ENCODE measurements around the gene RABEP1. TPM values are rescaled to one million over a fixed set of nuclear protein-coding genes. Genes with fewer than 3 reads are reported as not detected.

The RABEP1 gene
- total RNA-seq, 4 donors from 2014 or later: 16.5 to 27.4 (median 25.4) TPM

- TF ChIP-seq POLR2A (IDR thresholded peaks at IDR 0.05) (no peak), CTCF (IDR thresholded peaks at IDR 0.05) (no peak)
- H3K4me3 ChIP-seq (ENCODE audit: low read depth, poor library complexity, severe bottlenecking): no peak overlapping the region
- 76% methylated on average over 7 of the region's 7 CpGs for WGBS, 2 donors
- DNase-seq (ENCODE audit: low spot score in 2 of 2): no peak
- intact Hi-C loops (cut with DNase I; ENCODE audit: low total_unique reads): no loop called here
Measured at GRCh38 chr17:5284681-5285080, 2.6 kb downstream of the RABEP1 start.

GRCh38 chr17:5286846-5287245 lies 4.8 kb downstream of the RABEP1 start:
- 96 to 97% methylated on average over 3 of the region's 3 CpGs for WGBS, 2 donors
- TF ChIP-seq CTCF (IDR thresholded peaks at IDR 0.05) (no peak), POLR2A (IDR thresholded peaks at IDR 0.05) (no peak)
- H3K4me3 ChIP-seq (ENCODE audit: low read depth, poor library complexity, severe bottlenecking): no peak overlapping the region
- no peak for DNase-seq (ENCODE audit: low spot score in 2 of 2)
- intact Hi-C loops (cut with DNase I; ENCODE audit: low total_unique reads): no loop called here

GRCh38 chr17:5291683-5292350 lies 9.7 kb downstream of the RABEP1 start:
- no peak overlapping the region for H3K4me3 ChIP-seq (ENCODE audit: low read depth, poor library complexity, severe bottlenecking)
- intact Hi-C loops (cut with DNase I; ENCODE audit: low total_unique reads): no loop called here
- 79% methylated on average over 8 of the region's 8 CpGs for WGBS, 2 donors
- no peak for DNase-seq (ENCODE audit: low spot score in 2 of 2)
- no peak for TF ChIP-seq CTCF (IDR thresholded peaks at IDR 0.05)
- TF ChIP-seq POLR2A (IDR thresholded peaks at IDR 0.05): no peak

- intact Hi-C loops (cut with DNase I; ENCODE audit: low total_unique reads): no loop called here
- TF ChIP-seq POLR2A (IDR thresholded peaks at IDR 0.05): no peak
- 61 to 66% methylated on average over 2 of the region's 2 CpGs for WGBS, 2 donors
- no peak for DNase-seq (ENCODE audit: low spot score in 2 of 2)
- no peak overlapping the region for H3K4me3 ChIP-seq (ENCODE audit: low read depth, poor library complexity, severe bottlenecking)
Measured at GRCh38 chr17:5297245-5297644, 15.2 kb downstream of the RABEP1 start.

- WGBS, 2 donors: 47 to 61% methylated on average over 4 of the region's 4 CpGs
- no peak for TF ChIP-seq POLR2A (IDR thresholded peaks at IDR 0.05)
- no peak for TF ChIP-seq CTCF (IDR thresholded peaks at IDR 0.05)
- DNase-seq (ENCODE audit: low spot score in 2 of 2): no peak
- intact Hi-C loops (cut with DNase I; ENCODE audit: low total_unique reads): no loop called here
- H3K4me3 ChIP-seq (ENCODE audit: low read depth, poor library complexity, severe bottlenecking): no peak overlapping the region
Measured at GRCh38 chr17:5299383-5299782, 17.3 kb downstream of the RABEP1 start.

- H3K4me3 ChIP-seq (ENCODE audit: low read depth, poor library complexity, severe bottlenecking): no peak overlapping the region
- TF ChIP-seq POLR2A (IDR thresholded peaks at IDR 0.05): no peak
- no peak for TF ChIP-seq CTCF (IDR thresholded peaks at IDR 0.05)
- WGBS, 2 donors: 93 to 98% methylated on average over 1 of the region's 1 CpG
- no peak for DNase-seq (ENCODE audit: low spot score in 2 of 2)
- intact Hi-C loops (cut with DNase I; ENCODE audit: low total_unique reads): no loop called here
Measured at GRCh38 chr17:5304636-5305035, 22.6 kb downstream of the RABEP1 start.

Data from lower leg skin (tissue), 4 donors.